Small intestine (tissue), 7 donors: ENCODE measurements around the gene PARL. TPM values are rescaled to one million over a fixed set of nuclear protein-coding genes. Genes with fewer than 3 reads are reported as not detected.
"Not testable (repeated sequence)": the region's sequence is repeated elsewhere in the genome, so short reads cannot be mapped to it uniquely, and the experiment has no call there.

Experiments used
- DNase-seq, 2 donors: peaks; one replicate each; pipeline versions ENCODE4 v3.0.0 to v3.0.0-alpha.2; 2013
- FAIRE-seq: peaks from 2 replicates; lab custom pipeline; 2012; peaks lifted over from hg19 to GRCh38; lab: Jason Lieb, UNC
- H3K27ac ChIP-seq, 3 donors: one replicate each; pipeline ENCODE4 v1.5.1; 2013; ENCODE audit warnings: low read length in 2 of 3, mild to moderate bottlenecking in 2 of 3, control low read depth in 1 of 3, inconsistent platforms in 1 of 3, low read depth in 1 of 3, moderate library complexity in 1 of 3
- H3K27me3 ChIP-seq, 3 donors: one replicate each; pipeline ENCODE4 v1.6.1; 2013; ENCODE audit warnings: low read length in 3 of 3, inconsistent platforms in 1 of 3; ENCODE audit not compliant: control insufficient read depth in 3 of 3, insufficient read depth in 3 of 3
- H3K36me3 ChIP-seq, 3 donors: one replicate each; pipeline ENCODE4 v1.6.1; 2013; ENCODE audit warnings: low read length in 3 of 3, inconsistent platforms in 1 of 3, low read depth in 1 of 3, mild to moderate bottlenecking in 1 of 3, moderate library complexity in 1 of 3; ENCODE audit not compliant: control insufficient read depth in 3 of 3, insufficient read depth in 2 of 3
- H3K4me1 ChIP-seq, 3 donors: one replicate each; pipeline ENCODE4 v1.6.1; 2013; ENCODE audit warnings: low read length in 2 of 3, inconsistent platforms in 1 of 3, low read depth in 1 of 3, mild to moderate bottlenecking in 1 of 3, moderate library complexity in 1 of 3; ENCODE audit not compliant: control insufficient read depth in 3 of 3, insufficient read depth in 2 of 3
- H3K4me3 ChIP-seq, 3 donors: one replicate each; pipeline ENCODE4 v1.5.1; 2013; ENCODE audit warnings: low read length in 3 of 3, control low read depth in 1 of 3, inconsistent platforms in 1 of 3, low read depth in 1 of 3, mild to moderate bottlenecking in 1 of 3, moderate library complexity in 1 of 3
- H3K9me3 ChIP-seq, 2 donors: one replicate each; pipeline ENCODE4 v1.6.1; 2013; ENCODE audit warnings: low read depth in 1 of 2, low read length in 1 of 2; ENCODE audit not compliant: control insufficient read depth in 2 of 2, insufficient read depth in 1 of 2
- WGBS, 3 donors: extraction: QIAGEN DNeasy Blood & Tissue Kit; methylation state at CpG; one replicate each; pipeline ENCODE4 v1.1.7; 2013; 5-methylcytosine and 5-hydroxymethylcytosine counted together
- polyA plus RNA-seq, 4 donors: library from polyadenylated mRNA; stranded (reverse) in 3 of 4; unstranded in 1 of 4; fragments of 200-250 nt in 3 of 4; fragments of 120-200 nt in 1 of 4; gene quantifications; one replicate each; pipeline versions ENCODE4 v1.2.1 to v1.2.3, GENCODE V29; 2013
- donor health status: healthy with polysubstance abuse.
- donor health status: control.
- donor health status: control.
- donor health status: Bipolar disorder and iron deficiency.
- donor health status: healthy.

PARL gene
- polyA plus RNA-seq, 4 donors = 43.7 to 77.3 (median 73.2) TPM

DNA sequence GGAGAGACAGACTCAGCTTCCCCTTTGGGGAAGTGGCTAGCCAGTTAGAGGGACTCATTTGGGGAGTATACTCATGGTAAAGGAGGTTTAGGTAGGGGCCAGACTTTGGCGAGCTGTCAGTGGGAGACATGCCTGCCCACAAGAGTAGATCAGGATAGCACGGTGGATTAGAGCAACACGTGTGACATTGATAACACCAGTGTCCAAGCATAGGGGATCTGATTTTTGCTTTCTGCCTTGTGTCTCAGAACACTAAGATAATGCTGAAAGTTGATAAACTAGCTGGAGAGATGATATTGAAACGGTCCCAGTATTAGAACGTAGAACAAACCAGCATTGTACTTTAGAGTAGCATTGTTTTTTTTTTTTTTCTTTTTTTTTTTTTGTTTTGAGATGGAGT, 85.2 kb downstream of the PARL start:
- H3K4me1 ChIP-seq = no peaks in the 10 kb centered on the region
- no peaks in the 10 kb centered on the region for H3K27me3 ChIP-seq
- H3K36me3 ChIP-seq = peaks cover 13 to 64% (median 27%) of the 10 kb centered on the region in 3 donors
- H3K27ac ChIP-seq = no peak overlapping the region
- FAIRE-seq (no peak), DNase-seq (no peak)
- H3K4me3 ChIP-seq = no peak overlapping the region
- 86 to 90% (median 86%) methylated on average over 5 of the region's 5 CpGs for WGBS, 3 donors
- no peaks in the 10 kb centered on the region for H3K9me3 ChIP-seq

GRCh38 chr3:183797996-183798395, 86.7 kb downstream of the PARL start:
- 92 to 95% (median 94%) methylated on average over 9 of the region's 9 CpGs for WGBS, 3 donors
- no peaks in the 10 kb centered on the region for H3K9me3 ChIP-seq
- no peak for FAIRE-seq
- no peaks in the 10 kb centered on the region for H3K27me3 ChIP-seq
- no peak overlapping the region for H3K4me3 ChIP-seq
- DNase-seq = no peak
- H3K36me3 ChIP-seq = peaks cover 13 to 60% (median 18%) of the 10 kb centered on the region in 3 donors
- H3K27ac ChIP-seq = no peak overlapping the region
- H3K4me1 ChIP-seq = no peaks in the 10 kb centered on the region

- no peaks in the 10 kb centered on the region for H3K27me3 ChIP-seq
- WGBS, 3 donors = 90 to 95% (median 92%) methylated on average over 6 of the region's 6 CpGs
- DNase-seq (no peak), FAIRE-seq (no peak)
- no peak overlapping the region for H3K4me3 ChIP-seq
- peaks cover 8 to 51% (median 10%) of the 10 kb centered on the region in 3 donors for H3K36me3 ChIP-seq
- H3K4me1 ChIP-seq = no peaks in the 10 kb centered on the region
- no peak overlapping the region for H3K27ac ChIP-seq
- no peaks in the 10 kb centered on the region for H3K9me3 ChIP-seq
Observed at GRCh38 chr3:183796372-183796771, 88.3 kb downstream of the PARL start.

- no peak for DNase-seq
- WGBS, 3 donors = 95 to 96% (median 96%) methylated on average over 4 of the region's 4 CpGs
- Histone ChIP-seq H3K4me1 (no peaks in the 10 kb centered on the region), H3K27ac (no peak overlapping the region), H3K9me3 (no peaks in the 10 kb centered on the region), H3K4me3 (no peak overlapping the region), H3K36me3 (peaks cover 8 to 52% (median 13%) of the 10 kb centered on the region in 3 donors), H3K27me3 (no peaks in the 10 kb centered on the region)
- FAIRE-seq = no peak
Observed at GRCh38 chr3:183794452-183794851, 90.2 kb downstream of the PARL start.

DNA sequence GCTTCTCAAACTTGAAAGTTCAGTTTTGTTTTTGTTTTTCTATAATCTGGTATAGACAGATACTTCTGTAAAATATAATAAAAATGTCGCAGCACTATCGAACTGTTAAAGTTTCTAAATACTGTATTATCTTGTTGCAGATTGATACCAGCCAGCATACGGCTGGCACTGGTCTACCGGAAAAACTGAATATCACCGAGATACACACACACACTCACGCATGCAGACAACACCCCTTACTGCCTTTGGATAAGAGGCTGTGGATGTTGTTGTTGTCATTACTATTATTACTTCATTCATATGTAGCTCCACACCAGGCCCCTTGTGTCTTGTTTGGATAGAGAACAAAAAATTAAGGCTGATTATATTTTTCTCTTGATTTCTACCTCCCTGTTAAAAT, 91.7 kb downstream of the PARL start:
- Histone ChIP-seq H3K4me3 (no peak overlapping the region), H3K36me3 (peaks cover 5 to 40% (median 9%) of the 10 kb centered on the region in 3 donors), H3K9me3 (no peaks in the 10 kb centered on the region), H3K27ac (no peak overlapping the region), H3K27me3 (no peaks in the 10 kb centered on the region), H3K4me1 (no peaks in the 10 kb centered on the region)
- WGBS, 3 donors = 90 to 97% (median 94%) methylated on average over 6 of the region's 6 CpGs
- FAIRE-seq (no peak), DNase-seq (no peak)

DNA sequence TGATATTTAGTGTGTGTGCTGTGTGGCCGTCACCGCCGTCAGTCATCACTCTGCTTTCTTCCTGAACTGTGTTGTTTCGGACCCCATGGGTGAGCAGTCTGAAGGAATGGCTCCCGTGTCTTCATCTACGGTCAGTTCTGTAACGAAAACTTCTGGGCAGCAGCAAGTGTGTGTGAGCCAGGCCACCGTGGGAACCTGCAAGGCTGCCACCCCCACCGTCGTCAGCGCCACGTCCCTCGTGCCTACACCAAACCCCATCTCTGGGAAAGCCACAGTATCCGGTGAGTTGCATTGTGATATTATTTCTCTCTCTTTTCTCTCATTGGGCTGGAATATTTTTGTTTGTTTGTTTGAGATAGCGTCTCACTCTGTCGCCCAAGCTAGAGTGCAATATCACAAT, 94.0 kb downstream of the PARL start:
- no peak overlapping the region for H3K27ac ChIP-seq
- FAIRE-seq (no peak), DNase-seq (no peak)
- no peaks in the 10 kb centered on the region for H3K9me3 ChIP-seq
- 94 to 97% (median 96%) methylated on average over 16 of the region's 16 CpGs for WGBS, 3 donors
- H3K27me3 ChIP-seq = no peaks in the 10 kb centered on the region
- no peaks in the 10 kb centered on the region for H3K4me1 ChIP-seq
- H3K36me3 ChIP-seq = peaks cover 5 to 40% (median 20%) of the 10 kb centered on the region in 3 donors
- H3K4me3 ChIP-seq = no peak overlapping the region

DNA sequence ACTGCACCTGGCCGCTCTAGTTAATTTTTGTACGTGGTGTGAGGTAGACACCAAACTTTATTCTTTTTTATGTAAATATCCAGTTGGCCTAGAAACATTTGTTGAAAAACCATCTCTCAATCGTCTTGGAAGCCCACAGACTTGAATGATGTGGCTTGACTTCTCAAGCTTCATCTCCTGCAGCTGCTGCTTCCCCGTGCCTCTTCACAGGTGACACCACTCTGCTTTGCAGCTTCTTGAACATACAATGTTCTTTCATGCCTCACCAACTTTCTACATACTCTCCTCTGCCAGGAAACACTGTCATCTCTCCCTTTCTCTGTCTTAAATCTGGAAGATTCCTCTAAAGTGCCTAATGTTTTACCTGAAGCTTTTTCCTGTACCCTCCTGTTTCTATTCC, 94.9 kb downstream of the PARL start:
- FAIRE-seq (no peak), DNase-seq (no peak)
- Histone ChIP-seq H3K27me3 (no peaks in the 10 kb centered on the region), H3K4me1 (no peaks in the 10 kb centered on the region), H3K27ac (no peak overlapping the region), H3K9me3 (no peaks in the 10 kb centered on the region), H3K4me3 (no peak overlapping the region), H3K36me3 (peaks cover 5 to 43% (median 20%) of the 10 kb centered on the region in 3 donors)
- WGBS, 3 donors = 85 to 92% (median 90%) methylated on average over 4 of the region's 4 CpGs

GRCh38 chr3:183784503-183784902, 100.2 kb downstream of the PARL start:
- not testable (repeated sequence) for H3K4me3 ChIP-seq, DNase-seq, H3K9me3 ChIP-seq, H3K4me1 ChIP-seq, FAIRE-seq, H3K27me3 ChIP-seq, H3K27ac ChIP-seq
- WGBS, 3 donors = 92 to 93% (median 93%) methylated on average over 10 of the region's 10 CpGs
- peaks cover 5 to 38% (median 24%) of the 10 kb centered on the region in 3 donors for H3K36me3 ChIP-seq
